GM23248 (cell line): ENCODE results near the gene OVCH1.

Source experiments
- EZH2 ChIP-seq: fragments of 200-600 bp; sonication (generic); IDR thresholded peaks from 2 replicates; pipeline ENCODE4 v1.6.1; 2018; ENCODE audit warnings: antibody characterized with exemption, mild to moderate bottlenecking; ENCODE audit not compliant: insufficient read depth, poor library complexity, severe bottlenecking
- EZH2phosphoT487 ChIP-seq: fragments of 200-600 bp; sonication (generic); IDR thresholded peaks from 2 replicates; pipeline ENCODE4 v1.6.1; 2018; ENCODE audit warnings: antibody characterized with exemption, moderate library complexity, mild to moderate bottlenecking, low read depth; ENCODE audit not compliant: insufficient read depth

- TF ChIP-seq EZH2 (no peak), EZH2phosphoT487 (no peak)
These were observed 49.3 kb downstream of the OVCH1 start for GRCh38 chr12:29448157-29448556.
